ENCODE data around the gene ANKRD18B. TPM values are rescaled to one million over a fixed set of nuclear protein-coding genes. Genes with fewer than 3 reads are reported as not detected.
"Not testable (repeated sequence)": the region's sequence is repeated elsewhere in the genome, so short reads cannot be mapped to it uniquely, and the experiment has no call there.

Gene ANKRD18B
- not detected for total RNA-seq

DNA sequence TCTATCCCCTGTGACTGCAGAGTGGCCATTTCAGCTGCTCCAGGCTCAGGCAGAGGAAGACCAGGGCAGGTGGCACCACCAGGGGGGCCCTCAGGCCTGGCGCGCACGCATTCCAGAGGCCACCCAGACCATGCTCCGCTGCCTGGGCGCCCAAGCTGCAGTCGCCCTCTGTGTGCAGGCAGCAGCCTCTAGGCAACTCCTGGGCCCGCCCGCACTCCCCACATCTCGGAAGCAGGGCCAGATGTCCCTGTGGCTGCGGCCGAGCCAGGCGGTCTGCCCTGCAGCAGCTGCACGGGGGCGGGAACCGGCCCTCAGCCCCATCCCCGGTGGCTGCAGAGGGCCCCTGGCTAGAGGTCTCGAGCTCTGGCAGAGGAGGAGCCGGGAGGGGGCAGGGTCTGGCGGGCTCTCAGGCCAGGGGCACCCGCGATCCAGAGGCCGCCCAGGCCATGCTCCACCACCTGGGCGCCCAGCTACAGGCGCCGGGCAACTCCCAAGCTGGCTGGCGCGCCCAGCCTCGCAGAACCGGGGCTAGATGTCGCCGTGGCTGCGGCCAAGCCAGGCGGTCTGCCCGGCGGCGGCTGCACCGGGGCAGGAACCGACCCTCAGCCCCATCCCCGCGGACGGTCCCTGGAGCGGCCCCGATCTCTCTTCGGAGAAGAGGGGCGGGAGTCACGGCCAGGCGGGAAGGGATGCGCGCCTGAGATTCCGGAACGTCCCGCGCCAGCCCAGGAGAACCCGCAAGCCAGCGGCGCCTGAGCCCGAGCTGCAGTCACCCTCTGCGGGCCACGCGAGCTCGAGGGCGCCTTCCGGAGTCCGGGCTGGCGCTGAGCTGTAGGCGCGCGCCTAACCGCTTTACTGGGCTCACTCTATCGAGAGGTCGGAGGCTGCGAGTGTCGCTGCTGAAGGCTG lies at the start of gene ANKRD18B:
Gene ANKRD18B (plus strand): TSS at position 855 of the 909 bp plus-strand sequence. CDS start 239 bp downstream, outside the sequence.
- H3K9me3 Mint-ChIP-seq, POLR2A ChIA-PET, H3K4me1 Mint-ChIP-seq, H3K27ac Mint-ChIP-seq, H3K36me3 Mint-ChIP-seq: not testable (repeated sequence)
- Mint-ChIP-seq H3K4me3 (peak within 1 kb of the TSS; percentile 85), H3K27me3 (peaks cover 75% of the 10 kb centered on the region)
- ATAC-seq (ENCODE audit: low read depth) (peak; percentile 99), DNase-seq (peak; percentile 71)

DNA sequence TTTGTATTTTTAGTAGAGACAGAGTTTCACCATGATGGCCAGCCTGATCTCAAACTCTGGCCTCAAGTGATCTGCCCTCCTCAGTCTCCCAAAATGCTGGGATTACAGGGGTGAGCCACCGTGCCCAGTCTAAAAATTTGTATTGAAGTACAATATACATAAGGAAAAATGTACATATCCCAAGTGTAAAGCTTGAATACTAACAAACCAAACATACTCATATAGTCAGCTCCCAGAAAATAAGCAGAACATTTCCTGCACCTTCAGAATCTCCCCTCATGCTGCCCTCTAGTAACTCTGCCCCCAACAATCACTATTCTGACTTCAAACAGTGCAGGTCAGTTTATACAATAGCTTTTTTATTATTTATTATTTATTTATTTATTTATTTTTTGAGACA lies 48.7 kb upstream of the ANKRD18B start:
- Mint-ChIP-seq H3K27ac (no peak overlapping the region), H3K9me3 (no peaks in the 10 kb centered on the region), H3K27me3 (no peaks in the 10 kb centered on the region), H3K4me1 (peaks cover 19% of the 10 kb centered on the region), H3K4me3 (no peak overlapping the region), H3K36me3 (peaks cover 5% of the 10 kb centered on the region)
- DNase-seq (no peak), ATAC-seq (ENCODE audit: low read depth) (no peak)
- POLR2A ChIA-PET: interaction anchor here (1.0 kb wide), 1 partner anchor 185 kb away, joined by 3 read pairs; the partner anchor contains the start of gene NFX1

DNA sequence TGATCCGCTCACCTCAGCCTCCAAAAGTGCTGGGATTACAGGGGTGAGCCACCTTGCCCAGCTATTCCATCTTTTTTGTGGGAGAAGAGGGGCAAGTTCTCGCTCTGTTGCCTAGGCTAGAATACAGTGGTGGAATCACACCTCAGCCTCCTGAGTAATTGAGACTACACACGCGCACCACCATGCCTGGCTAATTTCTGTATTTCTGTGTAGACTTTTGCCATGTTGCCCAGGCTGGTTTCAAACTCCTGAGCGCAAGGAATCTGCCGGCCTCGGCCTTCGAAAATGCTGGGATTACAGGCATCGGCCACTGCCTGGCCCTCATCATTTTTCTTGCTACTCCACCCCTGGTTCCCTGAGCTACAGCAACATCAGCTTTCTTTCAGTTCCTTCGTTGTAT lies 47.5 kb upstream of the ANKRD18B start:
- Mint-ChIP-seq H3K27ac (no peak overlapping the region), H3K27me3 (no peaks in the 10 kb centered on the region), H3K4me3 (no peak overlapping the region), H3K36me3 (peaks cover 1% of the 10 kb centered on the region), H3K9me3 (no peaks in the 10 kb centered on the region), H3K4me1 (peaks cover 15% of the 10 kb centered on the region)
- POLR2A ChIA-PET: interaction anchor here (0.6 kb wide), 1 partner anchor 246 kb away, joined by 3 read pairs; no protein-coding TSS in a partner anchor
- DNase-seq (no peak), ATAC-seq (ENCODE audit: low read depth) (no peak)

DNA sequence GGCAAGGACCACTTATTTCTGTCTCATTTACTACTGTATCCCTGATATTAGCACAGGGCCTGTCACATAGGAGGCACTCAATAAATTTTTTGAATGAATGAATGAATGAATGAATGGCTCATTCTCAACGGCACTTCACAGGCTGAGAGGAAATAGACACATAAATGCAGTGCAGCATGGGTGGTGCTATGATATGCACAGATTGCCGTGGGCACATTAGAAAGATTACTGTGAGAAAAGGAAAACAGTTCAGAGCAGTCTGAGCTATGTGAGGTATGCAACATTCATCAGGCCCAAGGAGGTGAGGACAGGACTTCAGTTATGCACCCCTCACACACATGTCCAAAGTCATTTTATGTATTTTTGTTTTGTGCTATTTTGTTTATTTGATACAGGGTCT lies 43.9 kb upstream of the ANKRD18B start:
- Mint-ChIP-seq H3K4me1 (no peaks in the 10 kb centered on the region), H3K4me3 (no peak overlapping the region), H3K36me3 (no peaks in the 10 kb centered on the region), H3K27ac (no peak overlapping the region), H3K9me3 (no peaks in the 10 kb centered on the region), H3K27me3 (no peaks in the 10 kb centered on the region)
- no peak for ATAC-seq (ENCODE audit: low read depth)
- no peak for DNase-seq
- POLR2A ChIA-PET: no interaction called here

DNA sequence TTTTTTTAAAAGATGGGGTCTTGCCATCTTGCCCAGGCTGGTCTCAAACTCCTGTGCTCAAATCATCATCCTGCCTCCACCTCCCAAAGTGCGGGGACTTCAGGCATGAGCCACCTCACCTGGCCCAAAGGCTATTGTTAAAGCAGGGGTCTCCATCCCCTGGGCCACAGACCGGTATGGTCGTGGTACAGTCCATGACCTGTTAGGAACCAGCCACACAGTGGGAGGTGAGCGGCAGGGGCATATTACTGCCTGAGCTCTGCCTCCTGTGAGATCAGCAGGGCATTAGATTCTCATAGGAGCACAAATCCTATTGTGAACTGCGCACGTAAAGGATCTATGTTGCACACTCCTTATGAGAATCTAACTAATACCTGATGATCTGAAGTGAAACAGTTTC lies 43.1 kb upstream of the ANKRD18B start:
- H3K27me3 Mint-ChIP-seq: no peaks in the 10 kb centered on the region
- DNase-seq: no peak
- H3K27ac Mint-ChIP-seq: no peak overlapping the region
- POLR2A ChIA-PET: no interaction called here
- H3K4me1 Mint-ChIP-seq: no peaks in the 10 kb centered on the region
- H3K4me3 Mint-ChIP-seq: no peak overlapping the region
- no peak for ATAC-seq (ENCODE audit: low read depth)
- no peaks in the 10 kb centered on the region for H3K9me3 Mint-ChIP-seq
- no peaks in the 10 kb centered on the region for H3K36me3 Mint-ChIP-seq

DNA sequence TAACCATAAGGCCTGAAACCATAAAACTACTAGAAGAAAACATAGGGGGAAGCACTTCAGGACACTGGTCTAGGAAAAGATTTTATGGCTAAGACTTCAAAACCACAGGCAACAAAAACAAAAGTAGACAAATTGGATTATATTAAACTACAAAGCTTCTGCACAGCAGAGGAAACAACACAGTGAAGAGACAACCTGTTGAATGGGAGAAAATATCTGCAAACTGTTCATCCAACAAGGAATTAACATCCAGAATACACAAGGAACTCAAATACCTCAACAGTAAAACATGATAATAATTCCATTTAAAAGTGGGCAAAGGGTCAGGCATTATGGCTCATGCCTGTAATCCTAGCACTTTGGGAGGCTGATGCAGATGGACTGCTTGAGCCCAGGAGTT lies 38.7 kb upstream of the ANKRD18B start:
- ATAC-seq (ENCODE audit: low read depth); H3K4me1 Mint-ChIP-seq; H3K36me3 Mint-ChIP-seq; H3K27ac Mint-ChIP-seq; H3K9me3 Mint-ChIP-seq; POLR2A ChIA-PET; DNase-seq; H3K4me3 Mint-ChIP-seq; H3K27me3 Mint-ChIP-seq: not testable (repeated sequence)

DNA sequence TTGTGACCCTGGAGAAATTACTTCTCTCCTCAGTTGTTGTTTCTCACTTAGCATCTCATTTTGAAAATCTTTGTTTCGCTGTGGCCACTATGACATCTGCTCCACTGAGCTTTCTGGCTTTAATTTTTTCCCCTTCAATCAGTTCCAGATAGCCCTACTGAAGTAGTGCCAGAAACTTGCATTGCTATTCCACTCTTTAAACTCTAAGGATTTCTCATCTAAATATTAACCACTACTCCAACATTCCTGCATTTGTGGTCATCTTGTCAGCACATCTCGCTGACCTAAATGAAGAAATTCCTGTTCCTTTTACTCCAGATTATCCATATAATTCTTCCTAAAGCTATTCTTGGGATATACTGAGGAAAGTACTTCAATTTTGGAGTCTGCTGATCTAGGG lies 35.0 kb upstream of the ANKRD18B start:
- POLR2A ChIA-PET: no interaction called here
- no peak for ATAC-seq (ENCODE audit: low read depth)
- Mint-ChIP-seq H3K9me3 (no peaks in the 10 kb centered on the region), H3K4me3 (no peak overlapping the region), H3K27ac (no peak overlapping the region), H3K36me3 (no peaks in the 10 kb centered on the region), H3K27me3 (no peaks in the 10 kb centered on the region), H3K4me1 (no peaks in the 10 kb centered on the region)
- no peak for DNase-seq

DNA sequence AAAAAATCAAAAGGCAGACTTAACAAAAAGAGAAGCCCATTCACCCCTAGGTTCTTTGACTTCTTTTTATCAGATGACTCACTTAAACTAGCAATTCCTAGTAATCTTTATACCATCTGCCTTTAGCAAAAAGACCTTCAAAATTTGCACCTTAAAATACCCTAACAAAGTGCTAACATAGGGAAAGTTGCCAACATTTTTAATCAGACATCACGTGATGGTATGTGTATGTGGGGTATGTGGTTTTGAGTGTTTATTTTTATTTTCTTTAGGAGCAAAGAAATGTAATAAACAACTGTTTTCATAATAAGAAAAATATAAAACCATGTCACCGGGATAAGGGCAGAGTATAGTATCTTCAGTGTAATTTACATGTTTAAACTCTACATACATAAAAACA lies 30.2 kb upstream of the ANKRD18B start:
- H3K4me1 Mint-ChIP-seq; H3K27me3 Mint-ChIP-seq; DNase-seq; H3K27ac Mint-ChIP-seq; H3K36me3 Mint-ChIP-seq; ATAC-seq (ENCODE audit: low read depth); H3K4me3 Mint-ChIP-seq; H3K9me3 Mint-ChIP-seq; POLR2A ChIA-PET: not testable (repeated sequence)

DNA sequence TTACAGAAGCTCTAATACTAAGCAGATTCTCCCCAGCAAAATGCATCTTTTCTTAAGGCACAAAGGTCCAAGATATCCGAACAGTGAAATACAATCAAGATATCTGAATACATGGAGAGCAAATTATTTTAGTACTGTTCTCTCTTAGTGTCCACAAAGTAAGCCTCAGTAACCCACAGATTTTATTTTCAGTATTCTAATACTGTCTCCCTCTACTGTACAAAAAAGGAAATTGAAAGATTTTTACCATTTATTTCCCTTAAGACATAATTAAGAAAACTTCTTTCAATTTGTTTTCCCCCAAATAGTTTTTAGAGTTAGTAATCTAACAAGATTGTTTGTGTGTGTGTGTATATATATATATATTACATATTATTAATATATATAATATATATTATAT lies 25.7 kb upstream of the ANKRD18B start:
- H3K4me1 Mint-ChIP-seq: no peaks in the 10 kb centered on the region
- peaks cover 6% of the 10 kb centered on the region for H3K27me3 Mint-ChIP-seq
- H3K9me3 Mint-ChIP-seq: no peaks in the 10 kb centered on the region
- H3K4me3 Mint-ChIP-seq: no peak overlapping the region
- no peak for DNase-seq
- no peak overlapping the region for H3K27ac Mint-ChIP-seq
- POLR2A ChIA-PET: no interaction called here
- H3K36me3 Mint-ChIP-seq: no peaks in the 10 kb centered on the region
- ATAC-seq (ENCODE audit: low read depth): no peak

DNA sequence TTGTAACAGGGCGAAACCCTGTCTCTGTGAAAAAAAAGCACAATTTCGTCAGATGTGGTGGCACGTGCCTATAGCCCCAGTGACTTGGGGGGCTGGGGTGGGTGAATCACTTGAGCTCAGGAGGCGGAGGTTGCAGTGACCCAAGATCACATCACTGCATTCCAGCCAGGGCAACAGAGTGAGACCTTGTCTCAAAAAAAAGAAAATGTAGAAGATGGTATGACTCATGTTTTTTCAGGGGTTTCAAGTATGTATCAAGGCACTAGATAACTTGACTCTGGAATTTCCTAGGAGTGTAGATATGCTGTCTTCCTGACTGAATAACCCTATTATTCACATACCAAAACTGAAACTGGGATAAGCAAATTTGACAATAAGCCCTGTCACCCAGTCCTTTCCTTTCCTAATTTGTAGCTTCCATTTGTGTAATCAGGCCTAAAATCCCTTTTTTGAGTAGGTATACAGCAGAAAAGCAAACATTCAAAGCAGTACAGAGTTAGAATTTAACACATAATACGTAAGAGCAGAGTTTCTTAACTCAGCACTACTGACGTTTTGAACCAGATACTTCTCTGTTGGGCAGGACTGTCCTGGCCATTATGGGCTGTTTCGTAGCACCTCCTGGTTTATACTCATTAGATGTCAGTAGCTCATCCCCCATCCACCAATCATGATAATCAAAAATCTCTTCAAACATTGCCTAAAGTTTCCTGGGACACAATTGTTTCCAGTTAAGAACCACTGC lies 17.3 kb upstream of the ANKRD18B start:
- POLR2A ChIA-PET: no interaction called here
- peaks cover 9% of the 10 kb centered on the region for H3K27me3 Mint-ChIP-seq
- no peak overlapping the region for H3K27ac Mint-ChIP-seq
- ATAC-seq (ENCODE audit: low read depth) (no peak), DNase-seq (no peak)
- H3K4me1 Mint-ChIP-seq: peaks cover 4% of the 10 kb centered on the region
- H3K9me3 Mint-ChIP-seq: no peaks in the 10 kb centered on the region
- H3K4me3 Mint-ChIP-seq: no peak overlapping the region
- H3K36me3 Mint-ChIP-seq: no peaks in the 10 kb centered on the region

DNA sequence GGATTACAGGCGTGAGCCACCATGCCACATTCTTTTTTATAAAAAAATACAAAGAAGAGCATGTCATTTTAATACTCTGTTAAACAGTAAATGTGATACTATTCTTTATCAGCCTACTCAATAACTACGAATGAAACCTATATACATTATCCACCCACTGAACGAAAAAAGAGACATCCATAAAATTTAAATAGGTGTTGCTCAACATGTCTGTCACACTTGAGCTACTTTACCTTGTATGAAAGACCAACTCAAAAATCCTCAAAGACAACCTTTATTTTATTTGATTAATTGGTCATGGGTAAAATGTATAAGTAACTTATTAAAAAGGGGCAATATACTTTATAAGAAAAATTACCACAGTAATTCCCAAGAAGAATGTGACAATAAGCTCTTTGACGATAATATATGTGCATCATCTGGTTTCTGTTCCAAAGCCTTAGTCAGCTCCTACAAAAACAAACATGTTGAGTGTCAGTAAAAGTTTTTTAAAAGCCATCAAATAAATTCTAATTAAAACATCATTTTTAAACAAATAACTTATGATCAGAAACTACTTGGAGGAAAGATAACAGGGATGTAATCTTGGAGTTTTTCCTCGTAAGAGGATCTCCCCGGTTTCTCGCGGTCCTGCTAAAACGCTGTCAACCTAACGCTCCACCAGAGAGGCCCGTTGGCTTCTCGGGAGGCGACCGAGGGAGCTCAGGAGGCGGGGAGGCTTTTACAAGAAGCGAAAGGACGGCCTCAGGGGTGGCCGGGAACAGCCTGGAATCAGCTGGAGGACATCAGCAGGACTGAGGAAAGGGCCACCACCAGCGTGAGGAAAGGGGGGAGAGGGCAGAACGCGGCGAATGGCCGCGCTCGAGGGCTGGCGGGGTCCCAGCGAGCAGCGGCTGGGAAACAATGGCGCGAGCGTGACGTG lies 13.5 kb upstream of the ANKRD18B start:
- POLR2A ChIA-PET: interaction anchor here (1.2 kb wide), 1 partner anchor 36 kb away, joined by 3 read pairs; the partner anchor contains the start of gene NOL6
- ATAC-seq (ENCODE audit: low read depth) (peak; percentile 88), DNase-seq (peak; percentile 62)
- Mint-ChIP-seq H3K4me1 (peaks cover 4% of the 10 kb centered on the region), H3K9me3 (no peaks in the 10 kb centered on the region), H3K27me3 (peaks cover 19% of the 10 kb centered on the region), H3K36me3 (no peaks in the 10 kb centered on the region), H3K27ac (peak overlapping the region; percentile 88), H3K4me3 (peak overlapping the region; percentile 95)

DNA sequence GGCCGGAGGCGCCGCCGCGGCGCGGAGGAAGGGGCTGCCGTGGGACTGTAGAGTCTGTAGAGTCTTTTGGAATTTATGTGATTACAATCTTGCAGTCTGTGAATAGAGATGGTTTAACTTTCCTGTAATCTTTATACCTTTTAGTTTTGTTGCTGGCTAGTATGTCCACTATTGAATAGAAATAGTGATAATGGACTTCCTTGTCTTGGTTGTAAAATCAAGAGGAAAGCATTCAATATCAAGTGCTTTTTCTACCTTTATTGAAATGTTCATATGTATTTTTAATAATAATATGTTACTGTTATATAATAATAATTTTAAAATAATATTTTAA lies 12.9 kb upstream of the ANKRD18B start:
- peak overlapping the region; percentile 95 for H3K4me3 Mint-ChIP-seq
- H3K27me3 Mint-ChIP-seq: peaks cover 23% of the 10 kb centered on the region
- not testable (repeated sequence) for H3K36me3 Mint-ChIP-seq; DNase-seq; H3K9me3 Mint-ChIP-seq; ATAC-seq (ENCODE audit: low read depth); H3K4me1 Mint-ChIP-seq
- peak overlapping the region; percentile 88 for H3K27ac Mint-ChIP-seq
- POLR2A ChIA-PET: interaction anchor here (1.2 kb wide), 1 partner anchor 37 kb away, joined by 3 read pairs; the partner anchor contains the start of gene NOL6

DNA sequence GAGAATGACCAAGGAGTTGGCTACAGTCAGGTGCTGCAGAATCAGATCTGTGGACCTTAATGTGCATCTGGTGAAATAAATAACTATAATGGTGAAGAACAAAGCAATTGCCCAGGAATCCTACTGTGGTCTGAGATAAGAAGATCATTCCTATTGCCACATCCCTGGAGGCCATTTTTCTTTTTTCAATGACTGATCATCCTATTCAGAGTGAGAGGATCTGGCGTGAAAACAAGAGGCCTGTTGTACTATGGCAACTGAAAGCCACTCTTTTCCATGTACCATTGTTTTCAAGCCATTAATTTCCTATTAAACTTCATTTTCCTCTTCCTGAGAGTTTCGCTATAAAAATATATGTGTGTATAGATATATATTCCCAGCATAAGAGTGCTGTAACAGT lies 11.5 kb upstream of the ANKRD18B start:
- H3K4me1 Mint-ChIP-seq; H3K9me3 Mint-ChIP-seq; H3K36me3 Mint-ChIP-seq; H3K27ac Mint-ChIP-seq; DNase-seq; H3K4me3 Mint-ChIP-seq; POLR2A ChIA-PET; ATAC-seq (ENCODE audit: low read depth): not testable (repeated sequence)
- peaks cover 23% of the 10 kb centered on the region for H3K27me3 Mint-ChIP-seq

Data from activated naive CD8-positive, alpha-beta T cell treated with anti-CD3 and anti-CD28 coated beads, Interleukin-2, amount 10 ng/mL, durations not matched to agents 7 days and 5 days (primary cell).